IMR-90 (cell line): ENCODE results near the gene CMKLR1. TPM values are rescaled to one million over a fixed set of nuclear protein-coding genes. Genes with fewer than 3 reads are reported as not detected.

Experiments
- ATAC-seq: fragments of 200-7000 bp; cut with Tn5 transposase; 2 replicates; pipeline ENCODE4 v1.9.1; 2020; ENCODE audit warnings: low read depth, mild to moderate bottlenecking, moderate library complexity
- BruUV-seq: library from RNA; stranded (reverse); fragments of 400-500 nt; replicated peaks from 2 replicates; lab custom pipeline; 2021; lab: Mats Ljungman, UMichigan
- CTCF ChIA-PET: fragments of 300-600 bp; formaldehyde crosslinking; extraction: SDS; loops from one replicate; lab custom pipeline; 2021; ENCODE audit warnings: antibody characterized with exemption; lab: Yijun Ruan, JAX
- POLR2A ChIA-PET: fragments of 300-600 bp; sonication (Branson Sonifier 250); formaldehyde crosslinking; loops from one replicate; lab custom pipeline; 2022; ENCODE audit warnings: antibody characterized with exemption; ENCODE audit not compliant: unreplicated experiment; lab: Charles Lee
- DNase-seq: peaks from one replicate; pipeline ENCODE4 v3.0.0; 2013
- H2AFZ ChIP-seq: replicated peaks from 2 replicates; pipeline ENCODE3; 2013; ENCODE audit warnings: low read length, mild to moderate bottlenecking; ENCODE audit not compliant: poor library complexity
- H2AK5ac ChIP-seq: 2 replicates; pipeline ENCODE4 v1.6.1; 2013; ENCODE audit warnings: low read depth, low read length, inconsistent platforms
- H2AK9ac ChIP-seq: replicated peaks from 2 replicates; pipeline ENCODE3; 2013; ENCODE audit warnings: mild to moderate bottlenecking, low read depth, low read length, moderate library complexity; ENCODE audit not compliant: poor library complexity
- H2BK120ac ChIP-seq: 2 replicates; pipeline ENCODE4 v1.6.1; 2013; ENCODE audit warnings: low read depth, low read length, inconsistent platforms
- H2BK15ac ChIP-seq: 3 replicates; pipeline ENCODE4 v1.6.1; 2013; ENCODE audit warnings: low read depth, low read length, inconsistent platforms
- H2BK20ac ChIP-seq: 2 replicates; pipeline ENCODE4 v1.6.1; 2013; ENCODE audit warnings: low read depth, mild to moderate bottlenecking, inconsistent platforms, low read length, moderate library complexity
- H2BK5ac ChIP-seq: 2 replicates; pipeline ENCODE4 v1.6.1; 2013; ENCODE audit warnings: mild to moderate bottlenecking, low read depth, low read length, inconsistent platforms; ENCODE audit not compliant: poor library complexity, severe bottlenecking
- H3K14ac ChIP-seq: replicated peaks from 2 replicates; pipeline ENCODE4 v1.6.1; 2013; ENCODE audit warnings: low read depth, low read length, inconsistent platforms
- H3K18ac ChIP-seq: 2 replicates; pipeline ENCODE4 v1.6.1; 2013; ENCODE audit warnings: low read depth, low read length, control low read depth
- H3K23ac ChIP-seq: 2 replicates; pipeline ENCODE4 v1.6.1; 2013; ENCODE audit warnings: low read depth, low read length, inconsistent platforms
- H3K27ac ChIP-seq: 2 replicates; pipeline ENCODE4 v1.5.1; 2013; ENCODE audit warnings: mild to moderate bottlenecking, control low read depth, low read length; ENCODE audit not compliant: insufficient read depth
- H3K27me3 ChIP-seq: 2 replicates; pipeline ENCODE4 v1.6.1; 2013; ENCODE audit warnings: low read length; ENCODE audit not compliant: control insufficient read depth, insufficient read depth
- H3K36me3 ChIP-seq: 2 replicates; pipeline ENCODE4 v1.6.1; 2013; ENCODE audit warnings: low read length, mixed read lengths; ENCODE audit not compliant: control insufficient read depth, insufficient read depth
- H3K4ac ChIP-seq: 2 replicates; pipeline ENCODE4 v1.6.1; 2013; ENCODE audit warnings: low read depth, low read length, inconsistent platforms
- H3K4me1 ChIP-seq: 2 replicates; pipeline ENCODE4 v1.6.1; 2013; ENCODE audit warnings: low read length, mixed read lengths; ENCODE audit not compliant: control insufficient read depth, insufficient read depth
- H3K4me2 ChIP-seq: 2 replicates; pipeline ENCODE4 v1.6.1; 2013; ENCODE audit warnings: low read depth, mild to moderate bottlenecking, control low read depth, low read length, moderate library complexity
- H3K4me3 ChIP-seq: 2 replicates; pipeline ENCODE4 v1.5.1; 2013; ENCODE audit warnings: low read depth, mild to moderate bottlenecking, control low read depth, low read length, moderate library complexity; ENCODE audit not compliant: insufficient read depth
- H3K56ac ChIP-seq: 2 replicates; pipeline ENCODE4 v1.6.1; 2013; ENCODE audit warnings: low read length, inconsistent platforms; ENCODE audit not compliant: insufficient read depth; ENCODE audit errors: extremely low read depth
- H3K79me1 ChIP-seq, 2 experiments: 2 replicates each; pipeline ENCODE4 v1.6.1; 2013; ENCODE audit warnings: low read length in 2 of 2, inconsistent platforms in 1 of 2, low read depth in 1 of 2
- H3K9ac ChIP-seq: 2 replicates; pipeline ENCODE4 v1.6.1; 2013; ENCODE audit warnings: low read depth, low read length, control low read depth
- H3K9me1 ChIP-seq: 2 replicates; pipeline ENCODE4 v1.6.1; 2013; ENCODE audit warnings: low read length, inconsistent platforms; ENCODE audit not compliant: insufficient read depth
- H3K9me3 ChIP-seq: 2 replicates; pipeline ENCODE4 v1.6.1; 2013; ENCODE audit warnings: low read length; ENCODE audit not compliant: control insufficient read depth, insufficient read depth
- H4K20me1 ChIP-seq: 2 replicates; pipeline ENCODE4 v1.6.1; 2013; ENCODE audit warnings: low read length, inconsistent platforms; ENCODE audit not compliant: insufficient read depth
- H4K5ac ChIP-seq: 2 replicates; pipeline ENCODE4 v1.6.1; 2013; ENCODE audit warnings: mild to moderate bottlenecking, low read depth, low read length, control low read depth
- H4K8ac ChIP-seq, 2 experiments: 2 replicates each; pipeline ENCODE4 v1.6.1; 2013; ENCODE audit warnings: low read depth in 2 of 2, low read length in 2 of 2, control low read depth in 1 of 2, inconsistent platforms in 1 of 2
- H4K91ac ChIP-seq: 2 replicates; pipeline ENCODE4 v1.6.1; 2013; ENCODE audit warnings: low read depth, low read length, inconsistent platforms; ENCODE audit not compliant: insufficient read depth
- BHLHE40 ChIP-seq: fragments of 150-350 bp; IDR thresholded peaks from 2 replicates; pipeline ENCODE4 v1.6.1; 2016; ENCODE audit warnings: mild to moderate bottlenecking, low read depth, low read length
- CEBPB ChIP-seq: IDR thresholded peaks from 2 replicates; pipeline ENCODE4 v1.6.1; 2012; ENCODE audit warnings: low read depth, low read length, improper control_type of control experiment
- CHD1 ChIP-seq: IDR thresholded peaks from 2 replicates; pipeline ENCODE4 v1.6.1; 2012; ENCODE audit warnings: low read depth, low read length, improper control_type of control experiment
- FOS ChIP-seq: fragments of 150-350 bp; IDR thresholded peaks from 2 replicates; pipeline ENCODE4 v1.6.1; 2016; ENCODE audit warnings: low read depth, low read length
- MAZ ChIP-seq: IDR thresholded peaks from 2 replicates; pipeline ENCODE4 v1.6.1; 2012; ENCODE audit warnings: low read depth, mild to moderate bottlenecking, low read length, improper control_type of control experiment, moderate library complexity, borderline replicate concordance
- MXI1 ChIP-seq: IDR thresholded peaks from 2 replicates; pipeline ENCODE4 v1.6.1; 2012; ENCODE audit warnings: low read depth, mild to moderate bottlenecking, low read length, moderate library complexity, borderline replicate concordance
- NFE2L2 ChIP-seq: fragments of 150-350 bp; IDR thresholded peaks from 2 replicates; pipeline ENCODE4 v1.6.1; 2016; ENCODE audit warnings: low read depth, mild to moderate bottlenecking, low read length
- RCOR1 ChIP-seq: IDR thresholded peaks from 2 replicates; pipeline ENCODE4 v1.6.1; 2012; ENCODE audit warnings: mild to moderate bottlenecking, low read length, improper control_type of control experiment; ENCODE audit not compliant: insufficient replicate concordance
- RFX5 ChIP-seq: IDR thresholded peaks from 2 replicates; pipeline ENCODE4 v1.8.0; 2012; ENCODE audit warnings: low read depth, mild to moderate bottlenecking, low read length, moderate library complexity
- SMC3 ChIP-seq: fragments of 150-350 bp; IDR thresholded peaks from 2 replicates; pipeline ENCODE4 v1.6.1; 2016; ENCODE audit warnings: low read depth, mild to moderate bottlenecking, antibody characterized with exemption, low read length, moderate library complexity
- whole genome bisulfite sequencing, 2 experiments: methylation state at CpG; one replicate each; pipeline versions ENCODE4 v1.1.5 to v1.1.7; 2013; ENCODE audit warnings: missing lambda C conversion rate in 2 of 2; ENCODE audit not compliant: insufficient read length in 1 of 2; ENCODE audit errors: extremely low coverage in 2 of 2; 5-methylcytosine and 5-hydroxymethylcytosine counted together
- dilution Hi-C: fragments of 300-500 bp; cut with HindIII; formaldehyde crosslinking; loops from one replicate; pipeline ENCODE4 v1.14.3; 2018; ENCODE audit warnings: low sequenced_read_pairs; ENCODE audit not compliant: unreplicated experiment
- in situ Hi-C: fragments of 300-500 bp; cut with MboI; formaldehyde crosslinking; loops from 3 replicates; pipeline ENCODE4 v1.14.3; 2019; ENCODE audit warnings: low sequenced_read_pairs, inconsistent platforms, mixed read lengths
- intact Hi-C: fragments of 100-400 bp; cut with micrococcal nuclease; formaldehyde crosslinking; loops from 2 replicates; pipeline ENCODE4 v1.10.0; 2022
- polyA plus RNA-seq, 3 experiments: library from polyadenylated mRNA; depleted of rRNA; stranded (reverse); fragments of >200 nt; gene quantifications; 2 replicates each; pipeline ENCODE4 v1.2.3, GENCODE V29; 2012; ENCODE audit warnings: low replicate concordance in 1 of 3
- total RNA-seq: library from RNA; depleted of rRNA; stranded (reverse); fragments of >200 nt; gene quantifications from 2 replicates; pipeline ENCODE4 v1.2.3, GENCODE V29; 2012
- TF ChIP-seq, protein P1 (sequence below): fragments of 150-350 bp; IDR thresholded peaks from 2 replicates; pipeline ENCODE4 v1.6.1; 2017; ENCODE audit warnings: mild to moderate bottlenecking, antibody characterized with exemption, low read length, low read depth
- TF ChIP-seq, protein P2 (sequence below): fragments of 150-350 bp; IDR thresholded peaks from 2 replicates; pipeline ENCODE4 v1.6.1; 2016; ENCODE audit warnings: low read depth, mild to moderate bottlenecking, low read length, moderate library complexity, borderline replicate concordance
- TF ChIP-seq, protein P3 (sequence below): conservative IDR thresholded peaks from 2 replicates; pipeline ENCODE4 v1.5.1; 2012; ENCODE audit warnings: mild to moderate bottlenecking, low read depth, low read length, improper control_type of control experiment

CMKLR1 gene
- total and polyA plus RNA-seq, 2 of the 4 experiments (the other 2 are of a cell fraction) = not detected

DNA sequence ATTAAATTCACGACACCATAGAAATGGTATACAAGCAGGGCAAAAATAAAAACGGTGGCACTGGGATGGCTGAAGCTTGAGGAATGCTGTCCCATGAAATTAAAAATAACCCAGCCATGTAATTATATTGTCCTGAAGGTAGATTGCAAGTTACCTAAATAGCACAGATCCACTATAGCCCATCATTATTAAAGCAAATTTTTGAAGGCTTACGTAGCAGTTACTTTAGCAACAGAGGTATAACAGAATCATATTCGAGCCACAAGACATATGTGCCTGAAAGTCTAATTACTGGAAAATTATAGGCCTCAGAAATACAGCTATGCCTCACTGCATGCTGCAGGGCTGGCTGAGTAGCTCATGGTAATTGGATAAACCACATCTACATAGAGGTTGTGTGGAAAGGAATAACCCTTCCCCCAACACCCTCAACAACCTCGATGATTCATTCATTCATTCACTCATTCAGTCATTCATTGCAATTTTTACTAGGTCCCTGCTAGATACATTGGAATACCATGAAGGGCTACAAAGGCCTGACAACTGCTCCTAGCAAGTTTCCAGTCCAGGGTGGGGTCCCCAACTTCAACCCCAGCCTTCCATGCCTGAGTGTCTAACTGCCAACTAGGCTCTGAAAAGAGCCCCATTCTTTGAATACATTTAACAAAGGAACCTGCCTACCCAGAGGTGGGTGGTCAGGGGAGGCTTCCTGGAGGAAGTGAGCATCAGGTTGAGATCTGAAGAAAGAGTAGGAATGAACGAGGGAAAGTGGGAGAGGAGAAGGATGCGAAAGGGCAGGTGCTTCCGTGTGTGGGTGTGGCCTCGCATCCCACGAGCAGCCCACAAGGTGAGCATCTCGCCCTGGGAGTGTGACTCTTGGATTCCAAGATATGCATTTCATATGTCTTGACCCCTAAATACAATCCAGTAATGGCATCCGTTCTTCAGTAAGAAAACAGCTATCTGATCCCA is 18.0 kb upstream of the CMKLR1 start:
- H2BK120ac ChIP-seq = no peak overlapping the region

More for the DNA sequence above, 18.0 kb upstream of the CMKLR1 start:
- H2AFZ ChIP-seq = no peak overlapping the region
- no peak overlapping the region for H2AK9ac ChIP-seq
- no peak for DNase-seq
- no peaks in the 10 kb centered on the region for H3K36me3 ChIP-seq
- no peak overlapping the region for H3K9ac ChIP-seq
- ATAC-seq = no peak
- no peak overlapping the region for H2AK5ac ChIP-seq
- no peaks in the 10 kb centered on the region for H3K9me1 ChIP-seq
- ChIA-PET CTCF (no interaction called here), POLR2A (no interaction called here)
- H3K4ac ChIP-seq = no peak overlapping the region
- H3K4me2 ChIP-seq = no peak overlapping the region
- in situ Hi-C loops = no loop called here
- H3K4me3 ChIP-seq = no peak overlapping the region
- H3K27ac ChIP-seq = no peak overlapping the region
- H3K9me3 ChIP-seq = no peaks in the 10 kb centered on the region
- H3K18ac ChIP-seq = no peak overlapping the region
- no peak overlapping the region for H2BK15ac ChIP-seq
- H4K20me1 ChIP-seq = no peaks in the 10 kb centered on the region
- H3K23ac ChIP-seq = no peak overlapping the region
- no peak overlapping the region for H2BK5ac ChIP-seq
- WGBS, 2 experiments = 0% methylated on average over 1 of the region's 12 CpGs; no CpG with 5 or more reads in 1 of the 2 experiments
- no peak overlapping the region for H4K91ac ChIP-seq
- H2BK20ac ChIP-seq = no peak overlapping the region
- intact Hi-C loops = no loop called here
- H3K56ac ChIP-seq = no peak overlapping the region
- H3K27me3 ChIP-seq = no peaks in the 10 kb centered on the region
- dilution Hi-C loops = no loop called here
- TF ChIP-seq MXI1 = no peak
- no peak for TF ChIP-seq MAZ
- TF ChIP-seq, protein P1, sequence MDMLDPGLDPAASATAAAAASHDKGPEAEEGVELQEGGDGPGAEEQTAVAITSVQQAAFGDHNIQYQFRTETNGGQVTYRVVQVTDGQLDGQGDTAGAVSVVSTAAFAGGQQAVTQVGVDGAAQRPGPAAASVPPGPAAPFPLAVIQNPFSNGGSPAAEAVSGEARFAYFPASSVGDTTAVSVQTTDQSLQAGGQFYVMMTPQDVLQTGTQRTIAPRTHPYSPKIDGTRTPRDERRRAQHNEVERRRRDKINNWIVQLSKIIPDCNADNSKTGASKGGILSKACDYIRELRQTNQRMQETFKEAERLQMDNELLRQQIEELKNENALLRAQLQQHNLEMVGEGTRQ = no peak
- TF ChIP-seq CHD1 = no peak
- TF ChIP-seq NFE2L2 = no peak
- no peak for TF ChIP-seq BHLHE40
- TF ChIP-seq FOS = no peak
- no peak for TF ChIP-seq RFX5
- TF ChIP-seq SMC3 = no peak
- TF ChIP-seq, protein P2, sequence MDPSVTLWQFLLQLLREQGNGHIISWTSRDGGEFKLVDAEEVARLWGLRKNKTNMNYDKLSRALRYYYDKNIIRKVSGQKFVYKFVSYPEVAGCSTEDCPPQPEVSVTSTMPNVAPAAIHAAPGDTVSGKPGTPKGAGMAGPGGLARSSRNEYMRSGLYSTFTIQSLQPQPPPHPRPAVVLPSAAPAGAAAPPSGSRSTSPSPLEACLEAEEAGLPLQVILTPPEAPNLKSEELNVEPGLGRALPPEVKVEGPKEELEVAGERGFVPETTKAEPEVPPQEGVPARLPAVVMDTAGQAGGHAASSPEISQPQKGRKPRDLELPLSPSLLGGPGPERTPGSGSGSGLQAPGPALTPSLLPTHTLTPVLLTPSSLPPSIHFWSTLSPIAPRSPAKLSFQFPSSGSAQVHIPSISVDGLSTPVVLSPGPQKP = no peak
- TF ChIP-seq CEBPB = no peak
- TF ChIP-seq, protein P3, sequence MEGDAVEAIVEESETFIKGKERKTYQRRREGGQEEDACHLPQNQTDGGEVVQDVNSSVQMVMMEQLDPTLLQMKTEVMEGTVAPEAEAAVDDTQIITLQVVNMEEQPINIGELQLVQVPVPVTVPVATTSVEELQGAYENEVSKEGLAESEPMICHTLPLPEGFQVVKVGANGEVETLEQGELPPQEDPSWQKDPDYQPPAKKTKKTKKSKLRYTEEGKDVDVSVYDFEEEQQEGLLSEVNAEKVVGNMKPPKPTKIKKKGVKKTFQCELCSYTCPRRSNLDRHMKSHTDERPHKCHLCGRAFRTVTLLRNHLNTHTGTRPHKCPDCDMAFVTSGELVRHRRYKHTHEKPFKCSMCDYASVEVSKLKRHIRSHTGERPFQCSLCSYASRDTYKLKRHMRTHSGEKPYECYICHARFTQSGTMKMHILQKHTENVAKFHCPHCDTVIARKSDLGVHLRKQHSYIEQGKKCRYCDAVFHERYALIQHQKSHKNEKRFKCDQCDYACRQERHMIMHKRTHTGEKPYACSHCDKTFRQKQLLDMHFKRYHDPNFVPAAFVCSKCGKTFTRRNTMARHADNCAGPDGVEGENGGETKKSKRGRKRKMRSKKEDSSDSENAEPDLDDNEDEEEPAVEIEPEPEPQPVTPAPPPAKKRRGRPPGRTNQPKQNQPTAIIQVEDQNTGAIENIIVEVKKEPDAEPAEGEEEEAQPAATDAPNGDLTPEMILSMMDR = no peak
- no peak for TF ChIP-seq RCOR1
- no peaks in the 10 kb centered on the region for H3K79me1 ChIP-seq
- H4K5ac ChIP-seq = no peak overlapping the region
- H4K8ac ChIP-seq = no peak overlapping the region
- BruUV-seq = no TSS peak
- no peaks in the 10 kb centered on the region for H3K4me1 ChIP-seq
- no peak overlapping the region for H3K14ac ChIP-seq
